Fibroblast of pulmonary artery (primary cell): ENCODE results near the gene SIRPA.

Experiments used
- DNase-seq: peaks from one replicate; pipeline ENCODE4 v3.0.0-alpha.2; 2010; ENCODE audit warnings: low read depth
- H3K4me3 ChIP-seq: replicated peaks from 2 replicates; pipeline ENCODE4 v1.5.1; 2011; ENCODE audit warnings: low read depth, mild to moderate bottlenecking, control low read depth, low read length, moderate library complexity
- CTCF ChIP-seq: IDR thresholded peaks from 2 replicates; pipeline ENCODE4 v1.5.1; 2011; ENCODE audit warnings: mild to moderate bottlenecking, control low read depth, low read length, inconsistent platforms; ENCODE audit errors: missing control alignments

SIRPA gene

DNA sequence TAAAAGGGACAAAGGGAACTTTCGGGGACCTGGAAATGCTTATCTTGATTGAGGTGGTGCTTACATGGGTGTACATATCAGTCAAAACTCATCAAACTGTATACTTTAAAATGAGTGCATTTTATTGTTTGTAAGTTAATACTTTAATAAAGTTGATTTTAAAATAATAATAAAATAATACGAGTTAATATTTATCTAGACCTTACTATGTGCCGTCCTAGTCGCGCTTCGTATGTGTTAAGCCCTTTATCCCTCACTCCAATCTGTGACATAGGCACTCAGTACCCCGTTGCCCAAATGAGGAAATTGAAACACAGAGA, 51.2 kb downstream of the SIRPA start:
- no peak for TF ChIP-seq CTCF
- no peak overlapping the region for H3K4me3 ChIP-seq
- no peak for DNase-seq

GRCh38 chr20:1946762-1947534, 51.7 kb downstream of the SIRPA start:
- TF ChIP-seq CTCF: no peak
- no peak overlapping the region for H3K4me3 ChIP-seq
- DNase-seq: peak; percentile 43

GRCh38 chr20:1947535-1947846, 52.3 kb downstream of the SIRPA start:
- no peak for DNase-seq
- no peak for TF ChIP-seq CTCF
- no peak overlapping the region for H3K4me3 ChIP-seq

GRCh38 chr20:1949347-1950100, 54.3 kb downstream of the SIRPA start:
- no peak for TF ChIP-seq CTCF

GRCh38 chr20:1950836-1951235, 55.6 kb downstream of the SIRPA start:
- no peak overlapping the region for H3K4me3 ChIP-seq
- no peak for TF ChIP-seq CTCF
- no peak for DNase-seq

More at GRCh38 chr20:1949347-1950100, 54.3 kb downstream of the SIRPA start:
- DNase-seq: no peak
- H3K4me3 ChIP-seq: no peak overlapping the region

DNA sequence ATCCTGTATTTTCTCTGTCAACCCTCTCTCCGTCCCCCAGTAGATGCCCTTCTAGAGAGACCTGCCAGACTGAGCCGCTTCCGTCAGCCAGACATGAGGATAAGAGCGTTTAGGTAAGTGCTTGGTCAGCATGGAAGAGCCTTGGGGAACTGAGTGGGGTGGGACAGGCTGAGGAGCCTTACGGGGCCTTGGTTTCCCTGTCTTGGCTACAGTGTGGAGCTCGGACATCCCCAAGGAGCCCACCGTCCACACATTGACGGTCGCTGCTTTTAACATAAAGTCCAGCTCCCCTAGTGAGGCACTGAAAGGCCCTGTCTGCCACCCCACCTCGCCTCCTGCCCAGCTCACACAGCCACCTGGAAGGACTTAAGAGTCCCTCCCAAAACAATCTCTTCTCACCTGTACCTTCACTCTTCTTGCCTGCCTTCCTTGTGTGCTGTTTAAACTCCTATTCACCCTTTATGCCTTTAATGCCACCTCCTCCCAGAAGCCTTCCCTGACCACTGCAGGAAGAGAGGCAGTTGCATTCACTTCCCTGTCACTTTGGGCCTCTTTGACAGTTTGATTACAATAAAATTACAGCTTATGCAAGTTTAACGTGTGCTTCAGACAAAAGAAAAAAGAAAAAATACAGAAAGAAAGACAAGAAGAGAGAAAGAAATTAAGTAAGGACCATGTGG, 56.4 kb downstream of the SIRPA start:
- H3K4me3 ChIP-seq: no peak overlapping the region
- no peak for DNase-seq
- TF ChIP-seq CTCF: no peak
